IMR-90 (cell line): ENCODE data around the gene ZBTB46.

Experiments used
- CTCF ChIP-seq: conservative IDR thresholded peaks from 2 replicates; pipeline ENCODE4 v1.5.1; 2012; ENCODE audit warnings: mild to moderate bottlenecking, low read depth, low read length, improper control_type of control experiment
- POLR2A ChIP-seq: IDR thresholded peaks from 2 replicates; pipeline ENCODE4 v1.6.1; 2012; ENCODE audit warnings: mild to moderate bottlenecking, low read depth, low read length
- RFX5 ChIP-seq: IDR thresholded peaks from 2 replicates; pipeline ENCODE4 v1.8.0; 2012; ENCODE audit warnings: low read depth, mild to moderate bottlenecking, low read length, moderate library complexity

GRCh38 chr20:63854766-63855362 is 23.8 kb upstream of the ZBTB46 start:
- TF ChIP-seq POLR2A, result no peak
- TF ChIP-seq CTCF, result no peak
- no peak for TF ChIP-seq RFX5
